GM23338 (cell line): ENCODE data around the gene TNS3. TPM values are rescaled to one million over a fixed set of nuclear protein-coding genes. Genes with fewer than 3 reads are reported as not detected.

Experiments
- ATAC-seq: fragments of 200-7000 bp; cut with Tn5 transposase; 3 replicates; pipeline ENCODE4 v1.9.1; 2020
- DNase-seq: peaks from one replicate; pipeline ENCODE4 v3.0.0-alpha.2; 2015; ENCODE audit warnings: low spot score
- H2AFZ ChIP-seq: fragments of 200-600 bp; sonication (generic); 2 replicates; pipeline ENCODE4 v1.8.0; 2016; ENCODE audit warnings: antibody characterized with exemption, mild to moderate bottlenecking, moderate library complexity
- H3F3A ChIP-seq: fragments of 200-600 bp; sonication (generic); replicated peaks from 2 replicates; pipeline ENCODE4 v1.8.0; 2017; ENCODE audit warnings: antibody characterized with exemption, mixed run types, low read depth
- H3K27ac ChIP-seq: fragments of 200-600 bp; sonication (generic); 2 replicates; pipeline ENCODE4 v1.6.1; 2016; ENCODE audit warnings: low read depth
- H3K27me3 ChIP-seq: fragments of 200-600 bp; sonication (generic); 2 replicates; pipeline ENCODE4 v1.8.0; 2016; ENCODE audit warnings: mild to moderate bottlenecking, mixed run types, moderate library complexity; ENCODE audit not compliant: insufficient read depth
- H3K36me3 ChIP-seq: fragments of 200-600 bp; sonication (generic); 2 replicates; pipeline ENCODE4 v1.8.0; 2016; ENCODE audit warnings: mild to moderate bottlenecking; ENCODE audit not compliant: insufficient read depth
- H3K4me1 ChIP-seq: fragments of 200-600 bp; sonication (generic); 2 replicates; pipeline ENCODE4 v1.8.0; 2016; ENCODE audit warnings: mild to moderate bottlenecking, moderate library complexity; ENCODE audit not compliant: insufficient read depth
- H3K4me2 ChIP-seq: fragments of 200-600 bp; sonication (generic); 2 replicates; pipeline ENCODE4 v1.7.1; 2017; ENCODE audit warnings: mixed run types
- H3K4me3 ChIP-seq: fragments of 200-600 bp; sonication (generic); 2 replicates; pipeline ENCODE4 v1.6.1; 2016; ENCODE audit warnings: mixed run types
- H3K79me2 ChIP-seq: fragments of 200-600 bp; sonication (generic); replicated peaks from 2 replicates; pipeline ENCODE4 v1.8.0; 2017; ENCODE audit warnings: mild to moderate bottlenecking; ENCODE audit not compliant: insufficient read depth
- H3K9me2 ChIP-seq: fragments of 200-600 bp; sonication (generic); 2 replicates; pipeline ENCODE4 v1.8.0; 2017; ENCODE audit not compliant: insufficient read depth
- H4K20me1 ChIP-seq: fragments of 200-600 bp; sonication (generic); replicated peaks from 2 replicates; pipeline ENCODE4 v1.8.0; 2017; ENCODE audit warnings: mild to moderate bottlenecking; ENCODE audit not compliant: insufficient read depth
- H3K27ac Mint-ChIP-seq: 2 replicates; pipeline ENCODE4 v1.8.0; 2020; ENCODE audit warnings: inconsistent platforms, mild to moderate bottlenecking, moderate library complexity, mixed read lengths
- H3K27me3 Mint-ChIP-seq: 3 replicates; pipeline ENCODE4 v1.8.0; 2022; ENCODE audit warnings: low read depth, mild to moderate bottlenecking, moderate library complexity, mixed read lengths, inconsistent platforms; ENCODE audit not compliant: insufficient read depth, poor library complexity
- H3K36me3 Mint-ChIP-seq: 3 replicates; pipeline ENCODE4 v1.8.0; 2021; ENCODE audit warnings: low read depth, mild to moderate bottlenecking, inconsistent platforms, moderate library complexity, mixed read lengths
- H3K4me1 Mint-ChIP-seq: 3 replicates; pipeline ENCODE4 v1.8.0; 2020; ENCODE audit warnings: mild to moderate bottlenecking, inconsistent platforms, mixed read lengths
- H3K4me3 Mint-ChIP-seq: 3 replicates; pipeline ENCODE4 v1.8.0; 2021; ENCODE audit warnings: moderate library complexity, mild to moderate bottlenecking, inconsistent platforms, mixed read lengths
- H3K9me3 Mint-ChIP-seq: 3 replicates; pipeline ENCODE4 v1.8.0; 2020; ENCODE audit warnings: moderate library complexity, mild to moderate bottlenecking, inconsistent platforms, mixed read lengths
- CREB1 ChIP-seq: fragments of 250-450 bp; sonication (Bioruptor Pico); IDR thresholded peaks from 2 replicates; pipeline ENCODE4 v1.5.0; 2020; ENCODE audit warnings: low read depth, mild to moderate bottlenecking, moderate library complexity
- CTCF ChIP-seq, 2 experiments: fragments of 200-600 bp in 1 of 2; sonication (generic) in 1 of 2; conservative IDR thresholded peaks; 2 replicates each; pipeline versions ENCODE4 v1.5.1 to v1.6.1; 2016 to 2017; ENCODE audit warnings: antibody characterized with exemption in 2 of 2, low read depth in 2 of 2, mild to moderate bottlenecking in 2 of 2, moderate library complexity in 1 of 2
- ETS1 ChIP-seq: IDR thresholded peaks from 2 replicates; pipeline ENCODE4 v1.6.1; 2016; ENCODE audit warnings: antibody characterized with exemption
- EZH2 ChIP-seq: fragments of 200-600 bp; sonication (generic); IDR thresholded peaks from one replicate; pipeline ENCODE4 v1.8.0; 2017; ENCODE audit warnings: antibody characterized with exemption, mild to moderate bottlenecking, low read depth; ENCODE audit not compliant: unreplicated experiment
- EZH2phosphoT487 ChIP-seq: fragments of 200-600 bp; sonication (generic); IDR thresholded peaks from one replicate; pipeline ENCODE4 v1.8.1; 2018; ENCODE audit warnings: antibody characterized with exemption; ENCODE audit not compliant: unreplicated experiment
- JUNB ChIP-seq: IDR thresholded peaks from one replicate; pipeline ENCODE4 v1.6.1; 2016; ENCODE audit warnings: antibody characterized with exemption; ENCODE audit not compliant: unreplicated experiment
- NANOG ChIP-seq: IDR thresholded peaks from 2 replicates; pipeline ENCODE4 v1.6.1; 2016; ENCODE audit warnings: antibody characterized with exemption, borderline replicate concordance
- POLR2AphosphoS5 ChIP-seq: IDR thresholded peaks from 2 replicates; pipeline ENCODE4 v1.6.1; 2016; ENCODE audit warnings: antibody characterized with exemption, low read depth
- REST ChIP-seq: IDR thresholded peaks from one replicate; pipeline ENCODE4 v1.6.1; 2018; ENCODE audit warnings: antibody characterized with exemption; ENCODE audit not compliant: unreplicated experiment
- STAT1 ChIP-seq: IDR thresholded peaks from one replicate; pipeline ENCODE4 v1.6.1; 2016; ENCODE audit warnings: antibody characterized with exemption; ENCODE audit not compliant: unreplicated experiment
- ZNF114 ChIP-seq: fragments of 250-450 bp; sonication (Bioruptor Pico); IDR thresholded peaks from 2 replicates; pipeline ENCODE4 v1.5.0; 2020; ENCODE audit warnings: mild to moderate bottlenecking, moderate library complexity
- ZNF331 ChIP-seq: fragments of 250-450 bp; sonication (Bioruptor Pico); IDR thresholded peaks from 2 replicates; pipeline ENCODE4 v1.5.0; 2020; ENCODE audit warnings: low read depth, mild to moderate bottlenecking, moderate library complexity
- polyA plus RNA-seq: library from polyadenylated mRNA; unstranded; fragments of >200 nt; fragmentation: Nextera tagmentation; extraction: Ambion mirVana; gene quantifications from 2 replicates; pipeline ENCODE4 v1.2.1, GENCODE V29; 2016
- total RNA-seq: library from RNA; depleted of rRNA; stranded (reverse); fragments of >200 nt; shearing (Covaris generic); gene quantifications from 2 replicates; pipeline ENCODE4 v1.2.3, GENCODE V29; 2014

Gene TNS3
- total and polyA plus RNA-seq, 2 experiments from 2014 or later: 6.2 to 28.7 TPM

- TF ChIP-seq REST (no peak), CTCF (conservative IDR thresholded peaks at IDR 0.05; ENCODE audit: low read depth in 2 of 2) (no peak), NANOG (no peak), ZNF114 (CRISPR knock-in tag) (no peak), ETS1 (no peak), ZNF331 (CRISPR knock-in tag) (no peak)
Measured at GRCh38 chr7:47231032-47231431, 350.9 kb downstream of the TNS3 start (continued).

- Histone ChIP-seq H3F3A (no peaks in the 10 kb centered on the region), H4K20me1 (no peaks in the 10 kb centered on the region), H3K27me3 (no peaks in the 10 kb centered on the region), H3K4me1 (no peaks in the 10 kb centered on the region), H3K4me3 (no peak overlapping the region), H3K36me3 (no peaks in the 10 kb centered on the region), H3K9me2 (peaks cover 5% of the 10 kb centered on the region; the same call in 1 of the 2 replicates), H2AFZ (no peak overlapping the region), H3K79me2 (no peaks in the 10 kb centered on the region), H3K27ac (no peak overlapping the region), H3K4me2 (no peak overlapping the region)
- H3K4me3 Mint-ChIP-seq: no peak overlapping the region
- DNase-seq (peak; percentile 60), ATAC-seq (peak; percentile 62)
- H3K27me3 Mint-ChIP-seq: peaks cover 11% of the 10 kb centered on the region
- peaks cover 5% of the 10 kb centered on the region; the same call in 2 of the 3 replicates for H3K9me3 Mint-ChIP-seq
- no peaks in the 10 kb centered on the region for H3K4me1 Mint-ChIP-seq
- peaks cover 3% of the 10 kb centered on the region; the same call in 1 of the 3 replicates for H3K36me3 Mint-ChIP-seq
- no peak overlapping the region for H3K27ac Mint-ChIP-seq
- no peak for TF ChIP-seq POLR2AphosphoS5
- TF ChIP-seq CREB1 (CRISPR knock-in tag): no peak
- TF ChIP-seq ETS1: no peak
- no peak for TF ChIP-seq EZH2
- TF ChIP-seq ZNF114 (CRISPR knock-in tag): no peak
- no peak for TF ChIP-seq JUNB
- no peak for TF ChIP-seq ZNF331 (CRISPR knock-in tag)
- TF ChIP-seq EZH2phosphoT487: no peak
- TF ChIP-seq REST: no peak
- no peak for TF ChIP-seq STAT1
- TF ChIP-seq CTCF (conservative IDR thresholded peaks at IDR 0.05; ENCODE audit: low read depth in 2 of 2): no peak
Measured at GRCh38 chr7:47228386-47229014, 353.4 kb downstream of the TNS3 start.
